ENCODE measurements around the gene PRKCD.

- TF ChIP-seq CTCF (conservative IDR thresholded peaks at IDR 0.05; ENCODE audit: low read length) (no peak), EZH2phosphoT487 (IDR thresholded peaks at IDR 0.05; ENCODE audit: borderline replicate concordance, low read depth, low read length) (no peak)
These were observed 33.4 kb downstream of the PRKCD start for GRCh38 chr3:53194210-53195065.
